GOT3 (cell line): ENCODE measurements around the gene SMIM1.
A peak's percentile ranks its signal among the peaks of the same experiment; 100 is the strongest.
"Not testable (repeated sequence)": the region's sequence is repeated elsewhere in the genome, so short reads cannot be mapped to it uniquely, and the experiment has no call there.

Source experiments
- DNase-seq: peaks from one replicate; lab custom pipeline; 2025; ENCODE audit warnings: mixed read lengths; lab: John Stamatoyannopoulos, UW

SMIM1 gene

DNA sequence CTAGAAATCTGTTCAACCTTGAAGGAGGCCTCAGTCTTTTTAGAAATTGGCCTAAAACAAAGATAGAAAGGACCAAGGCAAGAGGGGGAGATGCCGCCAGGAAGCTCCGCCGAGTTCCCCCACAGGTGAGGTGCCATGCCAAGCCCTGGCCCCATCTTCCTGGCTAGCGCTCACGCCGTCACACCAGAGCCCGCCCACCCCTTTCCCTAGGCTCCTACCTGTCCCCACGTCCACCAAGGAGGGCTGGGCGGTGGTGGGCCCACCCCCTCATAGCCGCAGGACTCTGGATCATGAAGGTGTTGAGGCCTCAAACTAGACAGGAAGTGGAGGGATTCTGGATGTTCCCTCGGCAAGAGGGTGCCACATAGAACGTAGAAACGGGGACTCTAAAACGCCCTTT is 35.8 kb upstream of the SMIM1 start:
- DNase-seq: no peak

DNA sequence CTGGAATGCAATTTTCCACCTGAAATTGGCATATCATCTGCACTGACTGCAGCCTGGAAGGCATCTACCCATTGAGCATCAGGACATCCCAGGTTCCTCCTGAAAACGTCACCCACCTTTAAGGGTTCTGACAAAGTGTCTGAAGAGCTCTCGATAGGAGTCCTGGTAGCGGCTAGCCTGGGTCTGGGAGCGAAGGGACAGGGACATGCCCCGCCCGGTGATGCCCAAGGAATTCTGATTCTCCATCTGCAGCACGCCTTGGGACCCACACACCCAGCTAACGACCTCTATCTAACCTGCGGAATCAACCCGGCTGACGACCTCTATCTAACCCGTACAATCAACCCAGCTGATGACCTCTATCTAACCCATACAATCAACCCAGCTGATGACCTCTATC is 33.6 kb upstream of the SMIM1 start:
- DNase-seq: no peak

DNA sequence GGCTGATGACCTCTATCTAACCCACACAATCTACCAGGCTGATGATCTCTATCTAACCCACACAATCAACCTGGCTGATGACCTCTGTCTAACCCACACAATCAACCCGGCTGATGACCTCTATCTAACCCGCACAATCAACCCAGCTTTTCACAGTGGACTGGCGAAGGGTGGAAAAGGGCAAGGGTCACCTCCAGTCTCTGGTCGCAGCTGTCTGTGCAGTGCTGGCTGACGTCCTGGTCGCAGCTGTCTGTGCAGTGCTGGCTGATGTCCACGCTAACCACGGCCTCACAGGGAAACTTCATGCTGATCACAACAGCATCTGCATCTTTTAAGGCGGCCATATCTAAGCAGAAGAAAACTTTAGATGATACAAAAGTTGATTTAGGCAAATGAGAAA is 32.5 kb upstream of the SMIM1 start:
- no peak for DNase-seq

DNA sequence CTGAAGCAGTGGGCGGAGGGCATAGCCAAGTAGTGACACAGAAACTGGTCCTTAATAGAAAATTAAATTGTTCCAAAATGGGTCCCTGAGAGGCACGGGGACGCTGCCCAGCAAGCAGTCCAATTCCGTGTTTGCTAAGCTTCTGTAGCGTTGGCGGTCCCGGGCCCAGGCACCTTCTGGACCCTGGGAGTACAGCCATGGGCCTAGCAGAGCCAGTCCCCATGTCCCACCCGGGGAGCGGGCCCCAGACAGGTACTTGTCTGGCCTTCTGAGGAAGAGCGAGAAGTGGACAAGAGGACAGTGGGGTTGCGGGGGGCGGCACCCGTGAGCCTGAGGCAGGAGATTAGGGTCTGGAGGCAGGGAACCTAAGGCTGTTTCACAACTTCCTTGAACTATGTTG is 31.8 kb upstream of the SMIM1 start:
- DNase-seq: no peak

DNA sequence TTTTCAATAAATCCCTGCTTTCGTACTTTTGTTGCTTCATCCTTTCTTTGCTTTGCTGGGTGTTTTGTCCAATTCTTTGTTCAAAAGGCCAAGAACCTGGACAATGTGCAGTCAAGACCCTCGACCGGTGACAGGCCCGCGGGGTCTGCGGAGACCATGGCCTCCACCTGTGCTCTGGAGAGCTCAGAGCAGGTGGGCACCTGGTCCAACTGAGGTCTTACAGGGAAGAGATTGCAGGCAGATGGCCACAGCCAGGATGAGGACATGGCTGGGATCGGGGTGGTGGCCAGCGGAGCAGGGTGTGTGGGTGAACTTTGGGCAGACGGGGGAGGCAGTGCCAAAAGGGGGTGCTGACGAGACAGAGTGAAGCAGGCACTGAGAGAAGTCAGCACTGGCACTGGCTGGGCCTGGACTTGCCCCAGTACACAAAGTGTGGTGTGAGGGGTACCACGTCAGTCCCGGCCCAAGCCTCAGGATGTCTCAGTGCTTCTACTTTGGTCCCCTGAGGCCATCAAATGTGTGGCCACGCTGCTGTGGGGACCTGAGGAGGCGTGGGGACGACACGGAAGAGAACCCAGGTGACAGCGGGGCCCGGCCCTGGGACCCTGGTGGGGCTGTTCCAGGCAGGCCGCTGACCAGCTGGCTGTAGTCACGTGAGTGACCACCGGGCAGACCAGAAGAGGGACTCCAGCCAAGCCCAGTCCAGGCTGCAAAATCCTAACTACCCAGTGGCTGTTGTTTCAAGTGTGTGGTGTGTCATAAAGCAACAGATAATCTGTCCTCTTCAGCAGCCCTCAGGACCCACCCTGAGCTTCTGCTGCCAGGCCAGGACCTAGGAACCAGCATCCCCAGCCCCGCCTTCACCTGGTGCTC is 30.7 kb upstream of the SMIM1 start:
- DNase-seq: no peak

DNA sequence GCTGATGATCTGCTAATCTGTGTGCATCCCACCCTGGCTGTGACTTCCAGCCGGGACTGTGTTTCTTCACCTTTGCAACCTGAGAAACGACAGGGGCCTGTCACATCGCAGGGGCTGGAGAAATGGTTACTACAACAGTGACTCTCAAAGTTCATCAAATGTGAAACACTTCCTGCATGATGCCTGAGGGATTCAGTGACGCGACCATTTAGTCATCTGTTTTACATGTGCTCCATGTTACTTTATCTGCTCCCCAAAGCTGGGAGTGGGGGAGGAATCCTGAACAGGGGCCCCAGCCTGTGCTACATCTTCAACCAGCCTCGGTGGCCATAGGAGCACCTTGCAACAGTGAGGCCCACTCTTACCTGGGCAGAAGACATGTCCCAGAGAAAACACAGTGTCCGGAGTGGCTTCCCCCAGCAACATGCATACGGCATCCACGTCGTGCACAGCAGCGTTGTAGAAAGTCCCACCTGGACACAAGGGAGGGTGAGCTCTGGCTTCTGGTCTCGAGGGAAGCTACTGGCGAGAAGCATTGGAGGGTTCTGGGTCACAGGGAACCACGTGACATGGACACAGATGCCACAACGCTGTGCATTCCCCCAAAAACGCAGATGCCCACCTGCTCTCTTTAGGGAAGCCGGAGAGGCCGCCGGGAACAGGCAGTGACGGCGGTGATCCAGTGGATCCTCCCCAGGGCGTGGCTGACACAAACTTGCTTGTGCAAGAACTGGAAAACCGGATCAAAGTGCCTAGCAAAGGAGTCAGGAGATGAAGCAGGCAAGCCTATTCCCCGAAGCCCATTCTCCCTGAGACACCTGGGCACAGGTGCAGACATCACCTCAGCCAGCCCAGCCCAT is 29.9 kb upstream of the SMIM1 start:
- DNase-seq: no peak

DNA sequence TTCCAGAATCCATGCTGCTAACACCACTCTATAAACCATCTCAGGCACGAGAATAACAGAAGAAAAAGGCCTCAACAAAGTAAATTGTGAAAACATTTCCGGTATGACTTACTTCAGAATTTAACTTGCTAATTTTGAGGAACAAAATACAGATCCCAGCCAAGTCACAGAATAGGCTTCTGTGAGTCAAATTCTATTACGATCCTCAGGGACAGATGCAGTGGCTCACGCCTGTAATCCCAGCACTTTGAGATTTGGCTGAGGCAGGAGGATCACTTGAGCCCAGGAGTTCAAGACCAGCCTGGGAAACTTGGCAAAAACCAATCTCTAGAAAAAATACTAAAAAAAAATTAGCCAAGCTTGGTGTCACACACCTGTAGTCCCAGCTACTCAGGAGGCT is 29.1 kb upstream of the SMIM1 start:
- DNase-seq: no peak

DNA sequence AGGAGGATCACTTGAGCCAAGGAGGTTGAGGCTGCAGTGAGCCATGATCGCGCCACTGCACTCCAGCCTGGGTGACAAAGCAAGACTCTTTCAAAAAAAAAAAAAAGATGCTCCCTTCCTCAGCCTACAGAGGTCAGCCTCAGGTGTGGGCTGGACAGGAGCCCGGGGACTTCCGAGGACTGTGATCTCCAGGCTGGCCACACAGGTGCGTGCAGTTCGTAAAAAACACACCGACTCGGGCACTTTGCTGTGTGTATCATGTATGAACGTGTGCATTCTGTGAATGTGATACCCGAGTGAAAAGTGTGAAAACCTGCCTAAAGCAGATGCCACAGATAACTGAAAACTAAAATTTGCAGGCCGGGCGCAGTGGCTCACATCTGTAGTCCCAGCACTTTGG is 28.7 kb upstream of the SMIM1 start:
- no peak for DNase-seq

DNA sequence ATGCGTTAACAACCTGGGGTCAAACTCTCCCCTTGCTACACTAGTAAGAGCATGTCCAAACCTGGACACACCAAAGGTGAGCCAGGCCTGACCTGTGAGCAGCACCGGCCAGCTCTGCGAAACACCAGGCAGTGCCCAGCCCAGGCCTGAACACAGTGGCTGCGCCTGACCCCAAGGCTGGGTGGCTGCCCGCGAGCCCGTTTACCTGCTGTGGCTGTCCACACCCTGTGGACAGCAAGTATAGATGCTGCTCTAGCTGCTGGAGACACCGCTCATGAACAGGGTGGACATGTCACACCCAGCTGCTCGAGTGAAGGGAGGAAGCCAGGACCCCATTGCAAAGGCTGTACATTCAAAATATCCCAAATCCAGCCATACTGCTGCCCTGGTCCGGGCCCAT is 27.9 kb upstream of the SMIM1 start:
- DNase-seq: no peak

DNA sequence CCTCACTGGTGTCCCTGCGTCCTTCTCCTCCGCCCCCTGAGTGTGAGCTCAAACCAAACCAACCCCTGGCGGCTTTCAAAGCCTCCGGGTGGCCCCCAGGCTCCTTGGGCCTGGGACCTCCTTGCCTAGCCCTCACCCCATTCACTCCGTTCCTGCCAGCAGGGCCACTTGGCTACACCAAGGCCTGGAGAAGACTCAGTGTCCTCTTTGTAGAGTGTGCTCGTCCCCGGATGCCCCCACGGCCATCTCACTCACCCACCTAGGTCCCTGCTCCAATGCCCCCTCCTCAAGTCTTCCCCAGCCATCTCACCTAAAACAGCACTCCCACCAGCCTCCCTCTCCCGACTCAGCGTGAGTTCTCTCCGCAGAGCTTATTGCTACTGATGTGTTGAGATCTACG is 27.5 kb upstream of the SMIM1 start:
- no peak for DNase-seq

DNA sequence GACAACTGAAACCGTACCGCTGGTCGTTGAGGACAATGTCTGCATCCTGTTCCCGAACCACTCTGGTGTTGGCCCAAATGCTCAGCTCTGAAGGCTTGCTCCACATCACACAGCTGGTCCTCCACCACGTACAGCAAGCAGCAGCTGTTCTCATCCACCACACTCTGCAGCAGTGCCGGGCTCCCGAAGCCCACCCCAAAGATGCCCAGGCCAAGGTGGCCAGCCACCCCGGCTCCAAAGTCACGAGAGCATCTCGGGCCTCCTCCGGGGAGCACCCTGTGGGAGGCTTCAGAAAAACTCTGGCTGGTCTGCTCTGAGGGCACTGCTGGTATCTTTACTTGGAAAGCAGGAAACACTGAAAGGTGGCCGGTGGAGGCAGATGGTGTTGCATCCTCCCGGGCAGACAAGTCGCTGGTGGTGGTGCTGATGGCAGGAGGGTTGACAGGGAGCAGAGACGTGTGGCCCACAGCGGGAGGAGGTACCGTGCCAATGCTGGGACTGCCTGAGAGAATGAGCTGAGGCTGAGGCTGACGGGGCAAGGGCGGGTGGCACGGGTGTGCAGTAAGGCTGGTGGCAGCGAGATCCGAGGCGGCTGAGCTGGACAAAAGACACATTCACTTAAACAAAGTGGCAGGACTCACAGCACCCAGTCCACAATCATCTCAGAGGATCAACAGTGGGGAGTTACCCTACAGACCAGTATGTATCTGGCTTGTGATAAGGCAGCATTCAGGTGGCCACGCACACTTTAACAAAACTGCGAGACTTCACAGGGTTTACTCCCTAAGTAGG is 26.8 kb upstream of the SMIM1 start:
- DNase-seq: no peak

DNA sequence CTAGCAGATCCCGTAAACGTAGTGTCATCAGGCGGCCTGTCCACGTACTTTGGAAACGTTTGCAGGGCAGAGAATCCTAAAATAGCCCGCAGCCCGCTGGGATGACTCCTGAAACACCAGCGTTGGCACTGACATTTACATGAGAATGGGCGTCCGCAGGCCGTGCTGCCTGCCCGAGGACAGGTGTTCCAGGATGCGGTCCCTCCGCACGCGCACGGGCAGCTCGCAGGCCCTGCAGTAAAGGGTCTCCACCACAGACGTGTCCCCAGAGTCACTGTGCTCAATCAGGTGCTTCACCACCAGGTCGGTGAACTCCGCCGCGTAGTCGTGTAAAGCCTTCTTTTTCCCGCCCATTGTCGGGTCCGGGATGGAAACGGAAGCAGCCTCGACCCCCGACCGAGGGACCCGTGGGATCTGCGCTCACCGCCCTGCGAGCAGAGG is 26.1 kb upstream of the SMIM1 start:
- no peak for DNase-seq

DNA sequence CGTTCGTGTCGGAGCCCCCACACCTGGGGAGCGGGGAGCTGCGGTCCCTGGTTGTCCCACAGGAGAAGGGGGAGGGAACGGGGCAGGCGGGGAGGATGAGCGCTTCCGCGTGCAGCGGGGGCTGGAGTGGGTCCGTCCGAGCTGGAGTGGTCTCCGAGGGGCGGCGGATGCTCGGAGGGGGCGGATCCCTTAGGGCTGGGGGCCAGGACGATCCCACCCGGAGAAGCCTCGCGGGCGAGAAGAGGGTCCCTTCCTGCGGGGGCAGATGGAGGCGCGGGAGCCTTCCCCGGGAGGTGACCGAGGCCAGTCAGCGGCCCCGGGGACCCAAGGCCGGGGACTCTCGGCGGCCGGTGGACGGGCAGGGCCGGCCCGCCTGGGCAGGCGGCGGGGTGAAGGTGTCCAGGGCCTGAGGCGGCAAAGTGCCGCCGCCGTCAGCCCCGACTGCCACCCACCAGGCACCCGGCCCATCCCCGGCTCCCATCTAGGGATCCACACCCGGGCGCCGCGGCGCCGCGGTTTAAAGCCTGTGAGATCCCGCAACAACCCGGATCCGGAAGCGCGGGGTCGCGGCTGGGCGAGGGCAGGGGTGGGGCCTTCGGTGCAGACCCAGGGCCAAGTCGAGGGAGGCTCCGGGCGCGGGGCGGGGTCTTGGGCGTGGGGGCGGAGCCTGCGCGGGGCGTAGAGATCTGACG is 25.6 kb upstream of the SMIM1 start:
- DNase-seq: peak; percentile 50

DNA sequence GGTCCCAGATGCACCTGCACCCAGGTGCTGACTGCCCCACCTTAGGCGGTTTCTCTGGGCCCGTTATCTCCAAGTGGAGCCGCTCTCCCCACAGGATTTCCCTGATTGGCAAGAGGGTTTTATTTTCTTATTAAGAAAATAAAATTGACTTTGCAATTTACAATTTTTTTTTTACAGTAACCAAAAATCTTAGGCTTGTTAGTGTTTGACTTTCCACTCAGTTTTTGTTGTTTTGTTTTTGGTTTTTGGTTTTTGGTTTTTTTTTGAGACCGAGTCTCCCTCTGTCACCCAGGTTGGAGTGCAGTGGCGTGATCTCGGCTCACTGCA is 25.1 kb upstream of the SMIM1 start:
- no peak for DNase-seq

DNA sequence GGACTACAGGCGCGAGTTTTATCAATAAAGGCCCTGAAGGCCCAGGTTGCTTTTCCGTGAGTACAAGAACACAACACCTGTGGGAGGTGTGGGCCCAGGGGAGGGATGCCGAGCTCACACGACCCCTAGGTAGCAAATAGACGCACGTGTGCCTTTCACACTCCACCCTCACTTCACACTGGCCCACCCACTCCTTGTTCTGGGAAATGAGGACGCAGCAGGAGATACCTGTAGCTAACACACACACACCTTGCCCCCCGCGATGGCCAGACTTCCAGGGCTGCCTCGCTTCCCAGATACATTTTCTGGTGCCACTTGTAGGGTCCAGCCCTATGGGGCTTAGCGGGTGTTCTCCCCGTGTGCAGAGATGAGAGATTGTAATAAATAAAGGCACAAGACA is 24.6 kb upstream of the SMIM1 start:
- no peak for DNase-seq

DNA sequence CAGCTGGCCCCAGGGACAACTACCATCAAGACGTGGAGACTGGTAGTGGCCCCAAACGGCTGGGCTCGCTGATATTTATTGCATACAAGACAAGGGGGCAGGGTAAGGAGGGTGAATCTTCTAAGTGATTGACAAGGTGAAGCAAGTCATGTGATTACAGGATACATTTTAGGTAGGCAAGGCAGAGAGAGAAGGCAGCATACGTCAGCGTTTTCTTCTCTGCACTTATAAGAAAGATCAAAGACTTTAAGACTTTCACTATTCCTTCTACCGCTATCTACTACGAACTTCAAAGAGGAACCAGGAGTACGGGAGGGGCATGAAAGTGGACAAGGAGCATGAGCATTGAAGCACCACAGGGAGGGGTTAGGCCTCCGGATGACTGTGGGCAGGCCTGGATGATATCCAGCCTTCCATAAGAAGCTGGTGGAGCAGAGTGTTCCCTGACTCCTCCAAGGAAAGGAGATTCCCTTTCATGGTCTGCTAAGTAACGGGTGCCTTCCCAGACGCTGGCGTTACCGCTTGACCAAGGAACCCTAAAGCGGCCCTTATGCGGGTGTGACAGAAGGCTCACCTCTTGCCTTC is 24.1 kb upstream of the SMIM1 start:
- DNase-seq: not testable (repeated sequence)

DNA sequence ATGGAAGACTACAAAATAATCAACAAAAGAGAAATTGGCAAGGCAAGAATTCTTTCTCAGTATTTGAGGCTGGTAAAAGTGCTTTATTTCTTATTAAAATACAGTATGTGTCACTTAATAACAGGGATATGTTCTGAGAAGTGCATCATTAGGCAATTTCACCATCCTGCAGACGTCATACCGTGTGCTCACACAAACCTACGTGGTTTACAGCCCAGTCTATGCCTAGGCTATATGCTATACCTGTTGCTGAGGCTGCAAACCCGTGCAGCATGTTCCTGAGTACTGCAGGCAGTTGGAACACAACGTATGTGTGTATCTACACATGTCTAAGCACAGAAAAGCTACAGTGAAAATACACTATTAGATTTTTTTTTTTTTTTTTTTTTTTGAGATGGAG is 23.0 kb upstream of the SMIM1 start:
- no peak for DNase-seq

DNA sequence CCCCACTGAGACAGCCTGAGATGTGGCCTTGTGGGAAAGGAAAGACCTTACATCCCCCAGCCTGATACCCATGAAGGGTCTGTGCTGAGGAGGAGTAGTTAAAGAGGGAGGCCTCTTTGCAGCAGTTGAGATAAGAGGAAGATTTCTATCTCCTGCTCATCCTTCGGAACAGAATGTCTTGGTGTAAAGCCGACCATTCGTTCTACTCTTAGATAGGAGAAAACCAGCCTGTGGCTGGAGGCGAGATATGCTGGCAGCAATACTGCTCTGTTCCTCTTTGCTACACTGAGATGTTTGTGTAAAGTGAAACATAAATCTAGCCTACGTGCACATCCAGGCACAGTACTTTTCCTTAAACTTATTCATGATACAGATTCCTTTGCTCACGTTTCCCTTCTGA is 21.8 kb upstream of the SMIM1 start:
- DNase-seq: no peak

DNA sequence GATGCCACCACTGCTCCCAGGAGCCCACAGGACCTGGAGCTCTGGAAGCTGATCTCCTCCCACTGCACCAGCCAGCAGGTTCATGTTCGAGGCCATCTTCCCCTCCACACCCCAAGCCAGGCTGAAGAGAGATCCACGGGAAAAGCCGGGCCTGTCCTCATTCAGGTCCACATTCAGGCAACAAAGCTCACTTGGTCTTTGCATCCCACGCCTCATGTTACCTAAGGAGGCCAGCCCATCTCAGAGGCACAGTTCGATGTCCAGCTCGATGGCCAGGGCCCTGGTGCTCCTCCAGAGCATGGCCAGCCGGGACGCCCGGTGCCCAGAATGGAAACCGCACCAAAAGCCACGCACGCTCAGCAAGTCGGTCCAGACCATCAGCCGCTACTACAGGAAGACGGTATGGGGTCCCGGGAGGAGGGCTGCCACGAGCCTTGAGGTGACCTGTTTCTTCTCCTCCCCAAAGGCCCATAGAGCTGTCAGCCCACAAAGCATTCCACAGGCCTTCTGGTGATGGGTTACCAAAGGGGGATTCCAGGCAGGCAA is 20.1 kb upstream of the SMIM1 start, which contains the start of gene CCDC27:
TSS of gene CCDC27 (plus strand) at position 51 of the 546 bp plus-strand sequence. CDS start at position 83, 32 bp downstream.
- DNase-seq: no peak

DNA sequence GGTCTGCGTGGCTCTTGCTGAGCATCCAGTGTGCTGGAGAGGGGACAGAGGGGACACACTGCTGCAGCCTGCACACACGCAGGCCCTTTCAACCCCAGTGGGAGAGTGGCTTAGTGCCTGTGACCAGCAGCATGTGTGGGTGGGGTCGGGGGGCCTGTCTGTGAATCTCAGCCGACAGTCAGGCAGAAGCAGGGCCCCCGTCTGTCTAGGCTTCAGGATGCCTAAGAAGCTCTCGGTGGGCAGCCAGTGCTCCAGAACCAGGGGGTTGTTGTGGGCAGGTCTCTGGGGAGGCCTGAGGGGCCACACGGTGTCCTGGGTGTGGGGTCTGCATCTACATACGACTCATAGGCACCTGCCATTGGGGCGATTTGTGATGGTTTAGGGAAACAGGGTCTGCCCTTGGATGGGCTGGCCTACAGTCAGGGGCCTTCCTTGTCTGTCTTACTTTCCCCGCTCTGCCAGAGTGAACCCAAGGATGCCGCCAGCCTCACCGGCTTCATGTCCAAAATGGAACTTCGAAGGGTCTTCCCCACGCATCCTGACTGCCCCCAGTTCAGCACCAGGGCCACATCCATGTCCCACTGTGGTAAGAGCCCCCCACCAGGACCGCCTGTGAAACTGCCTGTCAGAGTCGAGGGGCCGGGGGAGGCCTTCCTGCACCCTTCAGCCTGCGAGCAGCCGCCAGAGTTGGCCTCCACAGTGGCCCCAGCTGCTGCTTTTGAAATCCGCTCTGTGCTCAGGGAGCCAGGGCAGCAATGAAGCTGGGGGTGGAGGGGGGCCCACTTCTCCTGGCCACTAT is 18.7 kb upstream of the SMIM1 start:
- no peak for DNase-seq
